Thyroid gland (tissue), 4 donors: ENCODE measurements around the gene GARIN5A.

ENCODE experiments used
- CTCF ChIP-seq, 6 experiments: fragments of 200-600 bp in 3 of 6; fragments of 450-650 bp in 3 of 6; sonication (generic) in 3 of 6; IDR thresholded peaks; one replicate each; pipeline ENCODE4 v1.5.1; 2016 to 2019; ENCODE audit warnings: antibody characterized with exemption in 6 of 6, mild to moderate bottlenecking in 2 of 6, inconsistent platforms in 1 of 6, moderate library complexity in 1 of 6
- POLR2A ChIP-seq, 2 donors: fragments of 450-650 bp; IDR thresholded peaks; one replicate each; pipeline ENCODE4 v1.6.1; 2017; ENCODE audit warnings: antibody characterized with exemption in 2 of 2, mild to moderate bottlenecking in 2 of 2, moderate library complexity in 1 of 2

- TF ChIP-seq CTCF (IDR thresholded peaks at IDR 0.05): no peak
- TF ChIP-seq POLR2A (IDR thresholded peaks at IDR 0.05): no peak
Measured at GRCh38 chr19:50489461-50490011, 12.9 kb upstream of the GARIN5A start.
